Mucosa of rectum (tissue), 2 donors: ENCODE results near the gene MYH9.

Experiments
- H3K27ac ChIP-seq, 2 donors: one replicate each; pipeline ENCODE4 v1.7.0; 2013; ENCODE audit warnings: inconsistent platforms in 2 of 2, low read depth in 2 of 2, low read length in 2 of 2
- H3K27me3 ChIP-seq, 2 donors: one replicate each; pipeline ENCODE4 v1.7.0; 2013; ENCODE audit warnings: low read length in 2 of 2; ENCODE audit not compliant: control insufficient read depth in 2 of 2, insufficient read depth in 2 of 2
- H3K36me3 ChIP-seq, 2 donors: one replicate each; pipeline ENCODE4 v1.7.0; 2013; ENCODE audit warnings: low read length in 2 of 2; ENCODE audit not compliant: control insufficient read depth in 2 of 2, insufficient read depth in 2 of 2
- H3K4me1 ChIP-seq, 2 donors: one replicate each; pipeline ENCODE4 v1.7.0; 2013; ENCODE audit warnings: low read length in 2 of 2, mild to moderate bottlenecking in 1 of 2; ENCODE audit not compliant: control insufficient read depth in 2 of 2, insufficient read depth in 2 of 2
- H3K4me3 ChIP-seq, 2 donors: one replicate each; pipeline ENCODE4 v1.7.0; 2013; ENCODE audit warnings: low read length in 2 of 2
- H3K9ac ChIP-seq, 2 donors: one replicate each; pipeline ENCODE4 v1.7.0; 2013; ENCODE audit warnings: low read length in 2 of 2, low read depth in 1 of 2, mild to moderate bottlenecking in 1 of 2
- H3K9me3 ChIP-seq, 2 donors: one replicate each; pipeline ENCODE4 v1.7.0; 2013; ENCODE audit warnings: low read length in 2 of 2; ENCODE audit not compliant: control insufficient read depth in 2 of 2
- donor health status: healthy.
- donor health status: Normal muscosa, but diverticular disease.

The MYH9 gene

GRCh38 chr22:36234919-36235318 is 152.8 kb downstream of the MYH9 start:
- H3K4me3 ChIP-seq: no peak overlapping the region
- no peak overlapping the region for H3K9ac ChIP-seq
- H3K27me3 ChIP-seq: no peaks in the 10 kb centered on the region
- no peak overlapping the region for H3K27ac ChIP-seq
- H3K9me3 ChIP-seq: no peaks in the 10 kb centered on the region
- H3K4me1 ChIP-seq: peaks cover 15 to 23% of the 10 kb centered on the region in 2 donors
- peaks cover 18 to 41% of the 10 kb centered on the region in 2 donors for H3K36me3 ChIP-seq

- H3K27me3 ChIP-seq: no peaks in the 10 kb centered on the region
- H3K9ac ChIP-seq: no peak overlapping the region
- no peak overlapping the region for H3K27ac ChIP-seq
- peaks cover 18 to 43% of the 10 kb centered on the region in 2 donors for H3K36me3 ChIP-seq
- H3K9me3 ChIP-seq: no peaks in the 10 kb centered on the region
- H3K4me1 ChIP-seq: peaks cover 14 to 20% of the 10 kb centered on the region in 2 donors
- no peak overlapping the region for H3K4me3 ChIP-seq
Measured at GRCh38 chr22:36234213-36234612, 153.6 kb downstream of the MYH9 start.

DNA sequence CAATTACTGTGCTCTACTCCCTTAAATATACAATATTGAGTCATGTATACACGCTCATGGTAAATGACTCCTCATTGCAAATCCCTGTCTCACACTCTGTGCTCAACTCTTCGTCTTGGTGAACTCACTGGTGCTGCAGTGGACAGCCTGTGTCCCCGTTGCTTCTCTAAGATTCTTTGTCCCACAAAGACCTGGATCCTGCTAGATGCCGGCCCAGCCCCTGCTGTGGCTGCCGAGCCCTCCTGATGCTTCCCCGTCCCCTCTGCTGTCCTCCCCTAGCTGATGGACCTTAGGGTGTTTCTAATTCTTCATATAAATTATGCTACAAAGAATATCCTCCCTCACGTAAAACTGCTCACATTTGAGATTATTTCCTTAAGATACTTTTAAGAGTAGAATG is 154.0 kb downstream of the MYH9 start:
- Histone ChIP-seq H3K9ac (no peak overlapping the region), H3K36me3 (peaks cover 21 to 46% of the 10 kb centered on the region in 2 donors), H3K27ac (no peak overlapping the region), H3K4me1 (peaks cover 12 to 19% of the 10 kb centered on the region in 2 donors), H3K27me3 (no peaks in the 10 kb centered on the region), H3K9me3 (no peaks in the 10 kb centered on the region), H3K4me3 (no peak overlapping the region)

- no peak overlapping the region for H3K27ac ChIP-seq
- peaks cover 25 to 54% of the 10 kb centered on the region in 2 donors for H3K36me3 ChIP-seq
- no peaks in the 10 kb centered on the region for H3K27me3 ChIP-seq
- H3K9me3 ChIP-seq: no peaks in the 10 kb centered on the region
- H3K9ac ChIP-seq: no peak overlapping the region
- H3K4me1 ChIP-seq: peaks cover 5 to 11% of the 10 kb centered on the region in 2 donors
- no peak overlapping the region for H3K4me3 ChIP-seq
Measured at GRCh38 chr22:36232715-36233401, 154.9 kb downstream of the MYH9 start.
